HG03520 (cell line): ENCODE measurements around the gene DPP10.
"Not testable (repeated sequence)": the region's sequence is repeated elsewhere in the genome, so short reads cannot be mapped to it uniquely, and the experiment has no call there.

Experiments used
- ATAC-seq: cut with Tn5 transposase; IDR thresholded peaks from one replicate; pipeline ENCODE4 v1.9.1; 2021; ENCODE audit warnings: mild to moderate bottlenecking, moderate library complexity; ENCODE audit not compliant: unreplicated experiment

Gene DPP10

DNA sequence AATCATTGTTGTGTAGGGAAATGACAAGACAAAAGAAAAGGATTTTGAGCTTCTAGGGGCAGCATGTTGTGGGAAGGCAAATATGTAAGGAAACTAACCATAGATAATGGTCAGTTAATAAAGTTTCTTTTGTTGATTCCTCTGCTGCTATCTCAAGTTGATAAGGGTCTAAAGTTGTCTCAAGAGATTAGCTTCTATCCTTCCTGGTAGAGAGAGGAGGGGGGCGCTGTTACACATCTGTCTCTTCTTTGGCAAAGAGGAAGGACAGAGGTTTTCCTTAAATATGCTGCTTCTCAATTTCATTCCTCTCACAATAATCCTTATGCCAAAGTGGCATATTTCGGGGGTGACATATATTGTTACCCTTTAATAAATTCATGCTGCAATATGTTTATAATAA is 944.0 kb downstream of the DPP10 start:
- no peak for ATAC-seq

DNA sequence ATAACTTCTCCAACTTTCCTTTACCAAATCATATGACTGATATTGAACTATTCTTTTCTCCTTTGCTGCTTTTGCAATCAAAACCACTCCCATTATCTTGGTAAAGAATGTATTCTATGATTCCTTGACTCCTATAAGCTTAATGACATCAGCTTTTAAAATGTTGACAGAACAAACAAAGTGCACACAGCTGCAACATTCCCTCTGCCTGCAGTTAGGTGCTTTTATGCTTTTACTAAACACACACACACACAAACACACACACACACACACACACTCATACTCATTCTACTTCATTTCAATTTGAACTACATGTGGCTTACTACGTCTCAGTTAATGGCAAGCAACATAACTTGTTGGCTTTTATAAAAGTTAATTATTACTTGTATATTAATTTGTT is 946.6 kb downstream of the DPP10 start:
- no peak for ATAC-seq

DNA sequence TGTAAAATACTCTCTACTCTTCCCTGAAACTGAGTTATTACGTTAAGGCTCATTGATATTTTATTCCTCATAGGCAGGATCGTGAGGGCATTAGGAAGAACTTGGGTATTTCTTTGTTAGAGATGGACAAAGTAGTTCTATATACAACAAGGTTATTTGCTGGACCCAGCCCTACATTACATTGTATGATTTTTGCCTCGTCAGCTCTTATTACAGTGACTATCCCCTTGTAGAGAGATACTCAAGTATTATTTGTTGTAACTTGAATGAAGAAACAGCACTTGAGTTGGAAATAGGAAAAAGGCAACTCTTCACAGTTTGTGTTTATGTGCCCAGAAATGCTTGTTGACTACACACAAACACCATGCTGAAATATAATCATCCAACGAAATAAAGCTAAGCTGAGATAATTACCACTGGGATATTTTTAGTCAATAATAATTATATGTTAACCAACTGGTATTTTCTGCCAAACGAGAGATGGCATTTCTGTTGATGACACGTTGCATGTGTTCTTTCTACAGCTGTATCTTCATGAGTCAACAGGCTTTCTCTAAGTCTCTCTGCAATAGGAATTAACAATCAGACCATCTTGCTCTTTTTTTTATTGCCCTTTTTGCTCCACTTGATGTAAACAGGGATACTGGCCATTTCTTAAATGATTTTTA is 947.6 kb downstream of the DPP10 start:
- no peak for ATAC-seq

- no peak for ATAC-seq
Observed at GRCh38 chr2:115396579-115396978, 954.1 kb downstream of the DPP10 start.

- no peak for ATAC-seq
Observed at GRCh38 chr2:115400940-115401339, 958.5 kb downstream of the DPP10 start.

GRCh38 chr2:115412501-115412900 is 970.1 kb downstream of the DPP10 start:
- no peak for ATAC-seq

DNA sequence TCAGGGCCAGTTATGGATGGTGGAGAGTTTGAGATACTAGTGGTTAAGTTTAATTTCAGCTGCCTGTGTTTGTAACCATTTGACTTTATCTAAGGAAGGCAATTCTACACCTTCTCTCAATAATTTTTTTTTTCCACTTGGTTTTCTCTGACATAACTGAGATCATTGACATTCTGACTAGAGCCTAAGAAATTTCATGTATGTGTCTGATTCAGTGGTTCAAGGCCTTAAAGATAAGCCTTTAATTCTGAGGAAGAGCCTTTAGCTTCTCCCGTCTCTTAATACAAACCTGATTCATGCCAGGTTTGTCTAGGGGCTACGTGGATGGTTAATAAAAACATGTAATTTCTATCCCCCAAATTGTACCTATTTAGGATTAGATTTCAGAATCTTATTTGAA is 971.4 kb downstream of the DPP10 start:
- ATAC-seq, result no peak

GRCh38 chr2:115414466-115414865 is 972.0 kb downstream of the DPP10 start:
- ATAC-seq, result no peak

GRCh38 chr2:115422004-115422634 is 979.7 kb downstream of the DPP10 start:
- ATAC-seq, result no peak

GRCh38 chr2:115427436-115427835 is 985.0 kb downstream of the DPP10 start:
- no peak for ATAC-seq

- not testable (repeated sequence) for ATAC-seq
Observed at GRCh38 chr2:115440746-115441145, 998.3 kb downstream of the DPP10 start.

DNA sequence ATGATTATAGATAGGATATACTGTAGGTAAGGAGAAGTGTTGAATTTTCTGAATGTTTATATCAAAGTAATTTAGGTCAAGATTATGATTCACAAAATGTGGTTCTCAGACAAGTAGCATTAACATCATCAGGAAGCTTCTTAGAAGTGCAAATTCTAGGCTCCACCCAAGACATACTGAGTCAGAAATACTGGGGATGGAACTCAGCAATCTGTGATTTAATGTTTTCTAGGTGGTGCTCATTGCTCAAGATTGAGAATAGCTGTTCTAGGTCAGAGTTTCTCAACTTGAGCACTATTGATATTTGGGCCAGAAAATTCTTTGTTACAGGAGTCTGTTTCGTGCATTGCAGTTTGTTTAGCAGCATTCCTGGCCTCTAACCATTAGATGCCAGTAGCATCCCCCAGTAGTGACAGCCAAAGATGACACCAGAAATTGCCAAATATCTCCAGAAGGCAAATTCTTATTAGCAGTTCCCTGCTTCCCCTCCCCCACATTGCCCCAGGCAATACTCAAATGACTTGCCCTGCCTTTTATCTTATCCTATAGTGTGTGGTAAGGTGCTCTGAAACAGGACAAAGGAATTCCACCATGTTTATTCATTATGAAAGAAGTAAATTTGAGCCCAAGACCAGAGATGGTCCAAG is 1001.2 kb downstream of the DPP10 start:
- ATAC-seq, result no peak

DNA sequence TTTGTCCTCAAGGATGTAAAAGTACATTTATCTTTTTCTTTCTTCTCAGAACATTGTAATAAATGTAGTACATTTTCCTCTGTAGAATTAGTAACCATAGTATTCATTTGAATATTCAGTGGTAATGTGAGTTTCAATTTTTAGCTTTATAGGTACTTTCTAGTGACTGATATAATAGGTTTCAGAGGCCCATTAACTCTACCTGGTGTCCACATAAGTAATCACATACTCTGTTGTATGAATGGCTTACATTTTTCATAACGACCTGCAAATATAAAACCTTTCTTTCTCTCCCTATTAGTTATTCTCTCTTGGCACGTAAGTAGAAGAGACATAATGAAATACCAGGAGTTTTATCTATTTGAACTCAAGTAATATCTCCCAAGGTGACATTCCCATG is 1017.6 kb downstream of the DPP10 start:
- no peak for ATAC-seq

GRCh38 chr2:115480741-115481140 is 1038.3 kb downstream of the DPP10 start:
- ATAC-seq, result no peak

GRCh38 chr2:115481842-115482241 is 1039.4 kb downstream of the DPP10 start:
- ATAC-seq, result no peak

GRCh38 chr2:115483666-115484065 is 1041.2 kb downstream of the DPP10 start:
- ATAC-seq, result no peak

- no peak for ATAC-seq
Observed at GRCh38 chr2:115484486-115484885, 1042.0 kb downstream of the DPP10 start.

- ATAC-seq, result no peak
Observed at GRCh38 chr2:115484983-115485382, 1042.5 kb downstream of the DPP10 start.

DNA sequence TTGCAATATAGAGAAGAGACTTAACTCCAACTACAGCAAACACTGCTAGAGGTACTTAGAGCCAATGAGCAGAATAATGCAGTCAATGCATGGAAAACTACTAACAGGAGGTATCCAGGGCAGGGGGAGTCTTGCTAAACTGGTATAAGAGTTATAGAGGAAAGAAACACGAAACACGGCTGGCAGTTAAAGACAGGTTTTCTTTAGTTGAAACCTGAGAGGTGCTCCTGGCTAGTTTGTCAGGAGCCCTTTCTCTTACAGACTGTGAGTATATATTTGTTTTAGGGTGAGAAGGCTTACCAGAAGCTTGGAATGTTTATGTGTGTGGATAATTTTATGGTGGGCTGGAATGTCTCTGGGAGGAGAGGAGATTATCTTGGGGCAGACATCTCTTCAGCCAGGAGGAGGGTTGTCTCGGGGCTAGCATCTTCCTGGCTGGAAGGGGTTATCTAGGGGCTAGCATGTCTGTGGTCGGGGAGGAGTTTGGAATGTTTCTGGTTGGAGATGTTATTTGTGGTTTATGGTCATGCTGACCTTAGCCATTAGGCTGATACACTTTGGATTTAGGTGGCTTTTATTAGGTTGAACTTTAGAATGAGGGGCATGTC is 1048.8 kb downstream of the DPP10 start:
- no peak for ATAC-seq

- no peak for ATAC-seq
Observed at GRCh38 chr2:115505331-115505730, 1062.9 kb downstream of the DPP10 start.

- no peak for ATAC-seq
Observed at GRCh38 chr2:115520727-115521126, 1078.3 kb downstream of the DPP10 start.

- ATAC-seq, result no peak
Observed at GRCh38 chr2:115524452-115524851, 1082.0 kb downstream of the DPP10 start.
